ENCODE data around the gene CAMTA1.
"Not testable (repeated sequence)": the region's sequence is repeated elsewhere in the genome, so short reads cannot be mapped to it uniquely, and the experiment has no call there.

Gene CAMTA1

DNA sequence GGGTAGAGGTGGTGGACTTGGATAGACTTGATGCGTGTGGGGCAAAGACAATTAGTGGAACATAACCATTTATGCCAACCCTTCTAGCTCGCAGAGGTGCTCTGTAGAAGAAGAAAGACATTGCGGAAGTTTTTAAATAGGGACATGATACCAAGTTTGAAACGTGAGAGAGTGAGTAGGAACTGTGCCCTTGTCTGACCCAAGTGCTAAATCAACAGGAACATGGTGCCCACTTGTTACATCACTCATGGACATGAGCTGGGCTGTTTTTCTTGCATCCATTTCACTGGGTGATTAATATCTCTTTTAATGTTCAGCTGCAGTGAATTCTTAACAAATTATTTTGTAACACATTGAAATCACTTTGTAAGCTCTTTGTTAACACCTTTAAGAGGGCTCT lies 577.7 kb downstream of the CAMTA1 start:
- no peak for DNase-seq

DNA sequence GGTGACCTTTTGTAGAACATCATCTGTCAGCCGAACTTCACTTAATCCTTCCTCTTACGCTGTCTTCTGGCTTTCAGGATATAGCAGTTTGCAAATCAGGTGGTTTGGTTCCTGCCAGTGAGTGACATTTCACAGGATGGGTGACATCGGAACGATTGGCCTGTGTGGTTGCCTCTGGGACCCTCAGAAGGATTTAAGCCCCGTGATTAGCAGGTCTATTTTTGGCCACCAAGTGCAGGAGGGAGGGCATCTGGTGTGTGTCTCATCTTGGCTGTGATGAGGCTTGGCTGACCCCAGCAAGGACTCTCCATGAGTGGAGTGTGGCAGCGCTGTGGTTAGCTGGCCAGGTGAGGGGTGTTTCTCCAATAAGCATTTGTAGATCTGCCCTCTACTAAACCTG lies 578.2 kb downstream of the CAMTA1 start:
- no peak for DNase-seq

DNA sequence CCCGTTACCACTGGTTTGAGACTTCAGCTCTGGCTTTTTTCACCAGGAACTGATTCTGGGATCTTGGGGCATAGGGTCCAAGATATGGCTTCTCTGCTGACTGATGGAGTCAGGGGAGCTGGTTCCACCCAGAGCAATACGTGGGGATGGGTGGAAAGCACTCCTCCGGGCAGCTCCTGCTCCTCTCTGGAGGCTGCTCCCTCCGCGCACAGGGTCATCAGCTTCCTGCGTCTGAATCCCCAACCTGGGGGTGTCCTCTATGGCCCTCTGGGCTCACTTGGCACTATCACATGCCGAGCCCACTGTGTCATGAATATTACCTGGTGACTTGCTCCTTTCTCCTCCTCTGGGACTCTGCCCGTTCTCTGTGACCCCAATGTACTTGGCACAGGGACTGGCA lies 580.5 kb downstream of the CAMTA1 start:
- no peak for DNase-seq

DNA sequence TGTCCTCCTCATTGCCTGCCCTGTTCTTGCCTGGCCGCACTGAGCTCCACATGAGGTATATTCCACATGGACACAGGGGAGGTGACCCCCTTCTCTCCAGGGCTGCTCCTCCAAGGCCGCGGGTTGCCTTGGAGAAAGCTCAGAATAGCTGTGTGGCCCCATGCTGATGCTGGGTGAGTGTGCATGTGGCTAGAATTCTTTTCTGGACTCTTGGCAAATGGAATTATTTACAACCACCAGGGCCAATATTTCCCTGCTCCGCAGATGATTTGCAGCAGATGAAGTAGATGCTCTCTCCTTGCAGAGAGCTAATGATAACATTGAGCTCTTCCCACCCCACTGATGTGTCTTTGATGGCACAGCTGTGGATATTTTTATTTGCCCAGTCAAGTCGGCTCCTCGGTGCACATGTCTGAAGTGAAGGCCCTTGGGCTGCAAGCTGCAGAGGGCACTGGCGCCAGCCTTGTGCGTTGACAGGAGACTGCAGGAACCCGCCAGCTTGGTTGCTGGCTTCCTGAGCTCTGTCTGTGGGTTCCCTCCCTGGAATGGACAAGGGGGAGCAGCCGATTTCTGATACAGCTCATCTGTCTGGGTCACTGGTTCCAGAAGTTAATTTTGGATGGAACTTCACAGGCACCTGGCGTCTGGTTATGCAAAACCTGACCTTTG lies 581.2 kb downstream of the CAMTA1 start:
- DNase-seq = peak; percentile 42

DNA sequence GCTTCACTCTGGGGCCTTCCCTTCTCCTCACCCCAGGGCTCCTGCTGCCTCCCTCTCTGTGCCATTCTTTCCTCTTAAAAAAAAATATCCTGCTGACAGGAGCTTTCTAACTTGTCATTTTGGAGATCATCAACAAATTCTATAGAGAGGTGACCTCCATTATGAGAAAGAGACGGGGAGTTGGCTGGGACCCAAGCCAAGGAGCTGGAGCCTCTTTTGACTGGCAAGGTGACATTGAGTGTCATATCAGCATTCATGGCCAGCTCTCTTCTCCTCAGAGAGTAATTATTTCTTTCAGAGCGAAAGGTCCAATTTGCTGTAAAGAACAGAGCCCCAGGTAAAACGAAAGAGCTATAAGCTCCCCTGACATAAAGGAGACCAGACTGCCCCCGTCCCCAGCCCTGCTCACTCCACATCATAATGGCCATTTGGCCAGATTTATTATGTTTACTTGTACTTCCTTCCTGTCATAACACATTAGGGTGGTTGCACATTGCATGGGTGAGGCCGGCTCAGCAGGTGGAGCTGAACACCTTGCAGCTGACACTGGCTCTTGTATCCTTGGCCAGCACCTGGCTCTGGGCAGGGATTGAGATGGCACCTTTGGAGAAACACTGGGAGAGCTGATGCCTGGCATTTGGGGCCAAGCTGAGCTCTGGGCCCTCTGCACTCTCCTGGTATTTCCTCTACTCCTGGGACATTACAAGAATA lies 581.9 kb downstream of the CAMTA1 start:
- DNase-seq = peak; percentile 85

DNA sequence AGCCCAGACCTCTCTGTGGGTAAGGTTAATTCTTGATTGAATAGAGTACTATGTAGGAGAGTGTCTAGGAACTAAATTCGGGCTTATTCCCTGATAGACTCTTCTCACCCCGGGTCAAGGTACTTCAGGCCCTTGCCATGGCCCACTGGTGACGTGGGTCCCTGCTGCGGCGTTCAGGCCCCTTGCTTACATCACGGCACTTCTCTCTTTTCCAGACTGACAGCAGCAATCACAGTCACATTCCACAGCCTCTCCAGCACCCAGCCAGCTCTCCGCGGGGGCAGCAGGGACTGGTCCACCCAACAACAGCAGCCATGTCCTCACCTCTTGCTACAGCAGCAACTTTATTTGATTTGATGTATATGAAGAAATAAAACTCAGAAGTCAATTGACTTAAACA lies 584.6 kb downstream of the CAMTA1 start:
- no peak for DNase-seq

DNA sequence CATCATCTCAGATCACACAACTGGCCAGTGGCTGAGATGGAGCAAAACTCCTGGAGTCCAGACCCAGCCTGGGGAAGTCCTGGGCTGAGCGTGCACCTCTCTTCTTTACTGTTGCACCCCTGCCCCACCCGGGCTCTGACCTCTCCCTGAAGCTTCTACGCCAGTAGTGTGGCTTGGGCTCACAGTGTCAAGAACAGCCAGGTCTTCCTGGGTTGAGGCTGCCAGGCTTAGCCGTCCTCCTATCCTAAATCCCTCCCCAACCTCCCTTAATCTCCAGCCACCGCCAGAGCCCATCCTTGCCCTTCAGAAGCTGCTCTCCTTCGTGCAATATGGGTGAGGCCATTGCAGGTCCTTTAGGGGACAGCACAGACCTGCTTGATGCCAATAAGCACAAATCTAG lies 586.7 kb downstream of the CAMTA1 start:
- DNase-seq = no peak

DNA sequence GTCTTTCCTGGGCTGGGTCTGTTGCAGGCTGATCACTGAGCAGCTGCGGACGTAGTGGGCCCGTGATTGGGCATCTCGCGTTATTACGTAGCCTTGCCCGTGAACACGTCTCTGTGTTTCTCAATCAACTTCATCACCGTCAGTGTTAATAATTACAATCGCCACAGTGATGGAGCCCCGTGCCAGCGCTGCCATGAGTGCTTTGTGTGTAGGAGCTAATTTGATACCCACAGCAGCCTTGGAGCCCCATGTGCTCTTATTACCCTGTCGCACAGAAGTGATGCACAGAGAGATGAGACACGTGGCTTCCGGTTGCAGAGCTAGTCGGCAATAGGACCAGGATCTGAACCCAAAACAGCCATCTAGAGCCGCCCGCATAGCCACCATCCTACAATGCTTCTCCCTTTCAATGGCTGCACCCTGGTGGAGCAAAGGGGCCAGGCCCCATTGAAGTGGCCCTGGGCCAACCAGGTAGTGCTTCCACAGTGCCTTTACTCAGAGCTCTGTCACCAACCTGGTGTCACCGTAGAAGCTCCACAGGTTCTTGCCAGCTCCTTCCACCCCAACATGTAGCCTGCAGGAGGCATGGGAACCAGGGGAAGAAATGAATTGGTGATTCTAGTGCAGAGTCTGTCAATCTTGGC lies 587.3 kb downstream of the CAMTA1 start:
- no peak for DNase-seq

DNA sequence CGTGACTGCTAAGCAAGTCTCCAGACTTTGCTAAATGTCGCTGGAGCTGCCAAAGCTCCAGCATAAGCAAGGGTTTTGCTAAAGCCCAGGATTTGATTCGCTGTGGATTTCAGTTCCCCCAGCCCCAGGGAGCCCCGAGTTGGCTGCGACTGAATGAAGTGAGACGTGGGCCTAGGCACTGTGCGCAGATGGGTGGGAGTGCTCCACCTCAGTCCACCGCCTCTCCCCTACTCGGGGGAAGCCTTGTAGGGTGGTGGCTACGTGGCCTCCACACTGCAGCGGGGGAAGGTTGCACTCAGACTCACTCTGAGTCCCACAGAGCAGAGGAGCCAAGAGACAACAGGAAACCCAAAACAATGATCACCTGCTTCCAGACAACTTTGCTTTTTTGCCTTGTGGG lies 588.0 kb downstream of the CAMTA1 start:
- DNase-seq = no peak

DNA sequence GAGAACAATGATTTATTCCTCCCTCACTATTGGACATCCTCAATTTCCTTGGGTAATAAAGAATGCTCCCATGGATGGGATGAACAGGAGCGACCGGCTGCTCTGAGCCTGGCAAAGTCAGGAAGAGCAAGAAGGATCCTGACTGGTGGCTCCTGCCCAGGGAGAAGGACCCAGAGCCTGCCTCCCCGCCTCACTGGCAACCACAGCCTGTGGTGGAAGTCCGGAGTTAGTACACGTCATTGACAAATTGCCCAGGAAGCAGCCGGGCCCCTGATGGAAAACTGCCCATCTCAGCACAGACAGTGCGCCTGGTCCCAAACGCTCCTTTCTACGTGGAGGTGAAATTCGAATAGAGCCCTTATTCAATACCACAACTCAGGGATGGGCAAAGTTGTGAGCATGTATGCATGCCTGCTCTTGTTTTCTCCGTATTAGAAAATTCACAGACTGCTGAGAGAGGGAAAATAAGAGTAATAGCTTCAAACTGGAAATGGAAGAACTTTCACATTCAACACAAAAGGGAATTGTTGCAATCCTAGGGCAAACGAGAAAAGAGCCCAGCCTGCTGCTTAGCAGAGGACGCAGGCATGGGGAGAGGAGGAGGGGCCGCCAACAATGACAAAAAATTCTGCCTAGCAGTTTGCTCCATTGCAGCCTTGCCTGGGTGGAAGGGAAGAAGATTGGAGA lies 588.8 kb downstream of the CAMTA1 start:
- DNase-seq = no peak

DNA sequence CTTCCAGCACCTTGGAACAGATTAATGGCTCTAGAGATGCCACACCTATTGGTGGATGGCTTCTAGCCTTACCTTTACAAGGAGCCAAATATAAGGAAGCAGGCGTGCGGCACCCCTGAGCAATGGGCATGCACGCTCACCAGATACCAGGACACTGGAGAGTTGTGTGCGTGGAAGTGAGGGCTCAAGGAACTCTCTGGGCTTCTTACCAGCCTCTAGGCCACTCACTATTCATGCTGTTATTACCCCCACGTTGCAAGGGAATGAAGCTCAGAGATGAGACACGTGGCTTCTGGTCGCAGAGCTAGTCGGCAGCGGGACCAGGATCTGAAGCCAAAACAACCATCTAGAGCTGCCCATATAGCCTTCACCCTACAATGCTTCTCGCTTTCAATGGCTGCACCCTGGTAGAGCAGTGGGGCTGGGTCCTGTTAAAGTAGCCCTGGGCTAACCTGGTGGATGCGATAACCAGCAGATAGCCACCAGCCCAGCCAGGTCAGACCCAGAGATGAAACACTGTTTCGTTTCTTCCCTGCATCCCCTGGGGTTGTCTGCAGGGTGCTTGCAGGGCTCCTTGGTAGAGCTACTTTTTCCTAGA lies 589.4 kb downstream of the CAMTA1 start:
- DNase-seq = no peak

DNA sequence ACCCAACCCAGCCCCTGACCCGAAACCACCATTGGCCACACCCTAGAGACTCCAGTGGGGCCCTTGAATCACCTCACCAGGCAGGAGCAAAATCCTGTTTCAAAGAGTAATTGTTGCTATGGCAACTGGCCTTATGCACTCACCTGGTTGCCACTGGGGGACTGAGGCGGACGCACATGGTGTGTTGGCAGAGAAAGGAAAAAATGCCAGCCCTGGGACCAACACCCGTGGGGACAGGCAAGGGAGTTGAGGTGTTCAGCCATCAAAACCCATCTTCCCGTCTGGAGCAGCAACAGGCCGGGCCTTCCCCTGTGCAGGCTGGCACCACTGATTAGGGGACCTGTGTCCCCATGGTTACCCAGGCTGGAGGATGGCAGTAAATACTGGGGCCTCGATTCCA lies 590.1 kb downstream of the CAMTA1 start:
- no peak for DNase-seq

DNA sequence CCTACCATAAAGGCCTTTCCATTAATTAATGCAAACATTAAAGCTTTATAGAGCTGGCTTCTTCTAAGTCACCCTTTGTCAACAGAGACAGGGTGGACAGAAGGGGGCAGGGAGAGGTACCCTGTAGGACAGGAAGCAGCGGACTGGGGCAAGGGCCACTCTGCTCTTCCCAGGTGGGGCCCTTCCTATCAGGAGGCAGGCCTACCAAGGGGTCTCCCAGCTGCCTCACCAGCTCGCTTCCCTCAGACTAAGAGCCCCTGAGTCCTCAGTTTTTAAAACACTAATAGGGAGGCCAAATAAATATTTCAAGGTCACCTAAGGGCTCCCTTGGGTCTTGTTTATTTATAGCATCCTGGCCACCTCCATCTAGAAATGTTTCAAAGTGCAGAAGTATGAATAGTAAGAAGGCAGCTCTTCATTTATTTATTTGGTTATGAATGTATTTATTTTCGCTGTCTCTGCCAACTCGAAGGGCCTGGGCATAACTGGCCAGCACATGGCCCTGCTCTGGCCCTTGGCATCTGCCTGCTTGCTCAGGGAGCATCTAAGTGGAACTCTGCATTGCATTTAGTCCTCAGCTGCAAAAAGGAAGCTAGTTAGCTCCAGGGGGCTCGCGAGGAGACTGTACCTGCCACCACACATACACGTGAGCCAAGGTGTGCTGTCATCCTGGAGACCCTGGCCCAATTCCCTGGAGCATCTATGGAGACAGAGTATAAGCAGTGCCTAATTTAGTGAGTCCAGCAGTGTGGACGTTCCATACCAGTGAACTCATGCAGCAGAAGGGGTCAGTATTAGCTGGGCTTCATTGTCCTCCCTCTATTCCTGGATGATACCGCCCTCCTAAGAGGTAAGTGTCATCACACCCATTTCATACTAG lies 590.8 kb downstream of the CAMTA1 start:
- DNase-seq = no peak

DNA sequence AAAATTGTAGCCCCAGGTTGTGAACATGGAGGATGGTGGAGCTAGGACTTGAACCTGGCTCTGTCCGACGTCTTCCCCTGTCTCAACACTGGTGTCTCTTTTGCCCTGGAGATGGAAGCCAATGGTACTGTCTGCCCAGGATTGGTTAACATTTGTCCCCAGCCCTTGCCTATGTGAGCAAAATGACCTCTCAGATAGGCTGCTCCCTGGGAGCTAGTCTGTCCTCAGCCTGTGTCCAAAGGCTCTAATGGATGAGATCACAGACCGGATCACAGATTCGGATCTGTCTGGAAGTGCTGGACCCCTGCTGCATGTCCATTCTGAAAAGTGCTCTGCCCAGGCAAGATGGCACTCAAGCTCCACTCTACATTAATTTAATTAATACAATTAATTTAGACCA lies 591.4 kb downstream of the CAMTA1 start:
- DNase-seq = no peak

DNA sequence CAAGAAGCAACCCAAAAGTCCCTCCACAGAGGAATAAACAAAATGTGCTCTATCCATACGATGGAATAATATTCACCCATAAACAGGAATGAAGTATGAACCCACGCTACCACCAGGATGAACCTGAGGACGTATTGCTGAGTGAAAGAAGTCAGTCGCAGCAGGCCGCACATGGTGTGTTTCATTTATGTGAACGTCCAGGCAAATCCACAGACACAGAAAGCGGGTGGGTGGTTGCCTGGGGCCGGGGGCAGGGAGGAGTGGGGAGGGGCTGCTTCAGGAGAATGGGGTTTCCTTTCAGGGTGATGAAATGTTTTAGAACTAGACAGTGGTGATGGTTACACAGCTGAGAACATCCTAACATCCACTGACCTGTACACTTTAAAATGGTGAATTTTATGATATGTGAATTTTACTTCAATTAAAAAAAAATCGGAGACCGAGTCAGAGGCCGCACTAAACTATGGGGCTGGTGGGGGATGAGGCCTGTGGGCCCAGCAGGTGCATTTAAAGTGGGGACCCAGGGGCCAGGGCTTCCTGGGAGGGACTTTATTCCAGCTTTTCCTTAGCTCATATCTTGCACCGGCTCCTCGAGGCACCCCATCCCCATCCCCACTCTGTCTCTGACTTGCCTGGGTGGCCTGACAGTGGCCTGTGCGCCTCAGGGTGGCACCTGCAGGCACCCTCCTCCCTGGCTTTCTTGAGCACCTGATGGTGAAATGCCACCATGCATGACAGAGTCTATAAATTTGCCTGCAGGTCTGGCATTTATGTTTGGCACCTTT lies 593.3 kb downstream of the CAMTA1 start:
- no peak for DNase-seq

DNA sequence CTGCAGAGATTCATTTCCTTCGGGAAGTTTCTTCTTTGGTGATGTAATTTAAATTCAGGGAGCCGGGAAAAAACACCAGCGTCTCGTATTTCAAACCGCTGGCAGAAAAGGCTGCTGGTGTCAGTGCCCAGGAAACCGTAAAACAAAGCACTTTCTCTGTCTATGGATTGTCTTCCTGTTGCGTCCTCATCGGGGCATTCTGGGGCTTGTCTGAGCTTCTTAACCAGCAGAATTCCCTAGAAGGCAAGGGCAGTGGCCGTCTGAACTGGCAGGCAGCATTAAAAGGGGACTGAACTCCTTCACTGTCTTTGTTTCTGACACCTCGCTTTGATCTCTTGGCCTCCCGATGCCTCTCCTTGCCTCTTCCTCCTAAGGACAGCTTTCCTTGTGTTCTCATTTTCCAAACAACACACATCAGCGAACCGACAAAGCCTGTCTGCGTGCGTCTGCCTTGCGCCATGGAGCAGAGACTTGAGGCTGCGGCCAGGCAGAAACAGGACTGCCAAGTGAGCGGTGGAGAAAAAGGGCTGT lies 594.3 kb downstream of the CAMTA1 start:
- DNase-seq = peak; percentile 50

DNA sequence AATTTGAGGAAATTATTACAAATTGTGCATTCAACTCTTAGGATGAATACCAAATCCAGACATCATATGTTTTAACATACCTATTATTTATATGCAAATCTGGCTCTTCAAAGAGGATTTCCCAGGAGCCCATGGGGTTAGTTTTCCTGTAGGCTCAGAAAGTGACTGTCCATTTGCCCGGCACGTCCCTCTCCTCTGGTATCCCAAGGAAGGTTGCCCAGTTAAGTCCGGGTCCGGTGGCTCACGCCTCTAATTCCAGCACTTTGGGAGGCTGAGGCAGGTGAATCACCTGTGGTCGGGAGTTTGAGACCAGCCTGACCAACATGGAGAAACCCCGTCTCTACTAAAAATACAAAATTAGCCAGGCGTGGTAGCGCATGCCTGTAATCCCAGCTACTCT lies 594.8 kb downstream of the CAMTA1 start:
- DNase-seq = not testable (repeated sequence)

DNA sequence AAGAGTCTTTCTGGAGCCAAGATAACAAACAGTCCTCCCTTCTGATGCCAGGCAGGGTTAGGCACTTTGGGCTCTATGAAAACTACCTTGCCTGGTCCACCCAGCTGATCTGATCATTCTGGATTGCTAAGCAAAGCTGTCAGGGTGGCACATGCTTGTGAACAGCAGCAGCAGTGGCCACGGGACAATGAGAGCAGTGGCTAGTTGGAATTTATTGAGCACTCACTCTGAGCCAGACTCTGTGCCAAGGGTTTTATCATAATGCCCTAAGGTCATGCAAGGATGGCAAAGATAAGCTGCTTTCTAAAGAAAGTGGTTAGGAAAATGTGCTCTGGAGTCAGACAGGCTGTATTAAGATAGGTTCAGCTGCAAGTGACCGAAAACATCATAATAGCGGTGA lies 595.5 kb downstream of the CAMTA1 start:
- no peak for DNase-seq

DNA sequence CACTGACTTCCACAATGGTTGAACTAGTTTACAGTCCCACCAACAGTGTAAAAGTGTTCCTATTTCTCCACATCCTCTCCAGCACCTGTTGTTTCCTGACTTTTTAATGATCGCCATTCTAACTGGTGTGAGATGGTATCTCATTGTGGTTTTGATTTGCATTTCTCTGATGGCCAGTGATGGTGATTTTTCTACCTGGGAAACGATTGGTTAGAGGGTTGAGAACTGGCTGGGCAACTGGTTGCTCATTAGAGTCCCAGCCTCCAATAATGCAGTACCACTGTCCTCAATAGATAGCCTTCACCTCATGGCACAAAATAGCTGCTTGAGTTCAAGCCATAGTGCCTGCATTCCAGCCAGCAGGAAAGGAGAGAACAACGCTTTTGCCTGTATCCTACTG lies 596.5 kb downstream of the CAMTA1 start:
- not testable (repeated sequence) for DNase-seq

DNA sequence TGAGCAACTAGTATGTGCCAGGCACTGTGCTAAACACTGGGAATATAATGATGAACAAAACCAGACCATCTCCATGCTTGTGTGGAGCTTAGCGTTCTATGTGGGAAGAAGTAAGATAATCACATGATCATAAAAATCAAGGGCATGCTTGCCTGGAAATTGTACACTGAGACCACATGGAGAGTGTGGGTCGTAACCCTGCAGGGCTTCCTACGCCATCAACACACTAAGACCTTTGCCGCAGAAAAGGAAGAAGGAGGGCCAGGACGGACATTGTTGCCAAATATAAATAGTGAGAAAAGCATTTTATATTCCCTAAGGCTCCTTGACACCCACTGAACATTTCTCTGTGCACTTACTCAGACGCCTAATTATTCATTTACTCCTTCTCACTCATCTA lies 597.7 kb downstream of the CAMTA1 start:
- DNase-seq = no peak

Measured in NCI-H1105 (cell line).